Measurements from ENCODE around the gene ST6GALNAC6.

DNA sequence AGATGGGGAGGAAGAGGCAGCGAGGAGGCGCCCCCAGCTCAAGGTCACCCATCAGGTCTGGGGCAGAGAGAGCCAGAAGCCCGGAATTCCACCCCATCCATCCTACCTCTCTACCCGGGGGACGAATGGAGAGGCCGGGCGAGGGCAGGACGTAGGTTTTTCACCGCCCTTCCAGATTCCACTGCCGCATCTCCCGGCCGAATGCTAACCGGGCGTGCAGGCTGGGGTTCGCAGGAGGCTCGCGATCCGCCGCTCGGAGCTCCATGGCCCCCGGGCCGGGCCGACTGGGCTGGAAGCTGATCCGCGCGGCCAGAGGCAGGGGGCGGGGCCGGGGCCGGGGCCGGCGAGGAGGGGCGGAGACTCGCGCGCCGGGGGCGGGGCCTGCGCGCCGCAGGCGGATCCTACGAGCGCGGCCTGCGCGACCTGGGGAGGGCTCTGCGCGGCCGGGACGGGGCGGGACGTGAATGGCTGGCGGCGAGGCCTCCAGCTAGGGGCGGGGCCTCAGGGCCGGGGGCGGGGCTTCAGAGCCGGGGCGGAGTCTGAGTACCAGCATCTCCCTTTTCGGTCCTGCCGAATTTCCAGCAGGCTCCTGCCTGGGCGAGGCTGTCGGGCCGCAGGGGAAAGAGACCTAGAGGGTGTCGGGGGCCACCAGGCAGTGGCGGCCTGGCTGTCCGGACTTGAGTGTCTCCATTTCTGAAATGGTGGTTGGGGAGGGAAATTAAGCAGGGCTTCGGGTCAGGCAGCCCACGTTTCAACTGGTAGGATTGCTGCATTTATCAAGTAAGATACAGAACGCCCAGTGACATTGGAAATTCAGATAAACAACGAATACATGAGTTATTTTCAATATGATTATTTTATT is 17.5 kb upstream of the ST6GALNAC6 start, which contains the start of gene ST6GALNAC4:
- no peak for TF ChIP-seq FOXK2 (IDR thresholded peaks at IDR 0.05)
- no peak for TF ChIP-seq BHLHE40 (IDR thresholded peaks at IDR 0.05; ENCODE audit: borderline replicate concordance)
- no peak for TF ChIP-seq ELF4 (IDR thresholded peaks at IDR 0.05)
- TF ChIP-seq ZNF384 (IDR thresholded peaks at IDR 0.05): no peak
- no peak for TF ChIP-seq SUZ12 (IDR thresholded peaks at IDR 0.05)
- no peak for TF ChIP-seq CTBP1 (IDR thresholded peaks at IDR 0.05; ENCODE audit: borderline replicate concordance)
- no peak for TF ChIP-seq ARNT (IDR thresholded peaks at IDR 0.05)
- TF ChIP-seq, protein P1, sequence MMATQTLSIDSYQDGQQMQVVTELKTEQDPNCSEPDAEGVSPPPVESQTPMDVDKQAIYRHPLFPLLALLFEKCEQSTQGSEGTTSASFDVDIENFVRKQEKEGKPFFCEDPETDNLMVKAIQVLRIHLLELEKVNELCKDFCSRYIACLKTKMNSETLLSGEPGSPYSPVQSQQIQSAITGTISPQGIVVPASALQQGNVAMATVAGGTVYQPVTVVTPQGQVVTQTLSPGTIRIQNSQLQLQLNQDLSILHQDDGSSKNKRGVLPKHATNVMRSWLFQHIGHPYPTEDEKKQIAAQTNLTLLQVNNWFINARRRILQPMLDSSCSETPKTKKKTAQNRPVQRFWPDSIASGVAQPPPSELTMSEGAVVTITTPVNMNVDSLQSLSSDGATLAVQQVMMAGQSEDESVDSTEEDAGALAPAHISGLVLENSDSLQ (IDR thresholded peaks at IDR 0.05): no peak
- TF ChIP-seq TARDBP (IDR thresholded peaks at IDR 0.05): no peak
